Trophoblast cell (in vitro differentiated cells and primary cell): Measurements from ENCODE around the gene PRKCH.

Source experiments
- DNase-seq, 2 donors: peaks; one replicate each; pipeline ENCODE4 v3.0.0-alpha.2; 2016
- H2AFZ ChIP-seq: 2 replicates; pipeline ENCODE4 v1.6.1; 2013; ENCODE audit warnings: low read length, moderate library complexity, mild to moderate bottlenecking; ENCODE audit not compliant: insufficient read depth, poor library complexity
- H2AK5ac ChIP-seq: 2 replicates; pipeline ENCODE4 v1.6.1; 2013; ENCODE audit warnings: mild to moderate bottlenecking, low read length
- H2BK120ac ChIP-seq: 2 replicates; pipeline ENCODE4 v1.6.1; 2013; ENCODE audit warnings: low read length, mild to moderate bottlenecking, moderate library complexity; ENCODE audit not compliant: insufficient read depth, poor library complexity
- H2BK12ac ChIP-seq: 2 replicates; pipeline ENCODE4 v1.6.1; 2013; ENCODE audit warnings: mild to moderate bottlenecking, low read length, moderate library complexity
- H2BK5ac ChIP-seq: 2 replicates; pipeline ENCODE4 v1.6.1; 2013; ENCODE audit warnings: low read length, low read depth, moderate library complexity, mild to moderate bottlenecking; ENCODE audit not compliant: poor library complexity
- H3K14ac ChIP-seq: 2 replicates; pipeline ENCODE4 v1.6.1; 2013; ENCODE audit warnings: mild to moderate bottlenecking, low read length
- H3K18ac ChIP-seq: 2 replicates; pipeline ENCODE4 v1.6.1; 2013; ENCODE audit warnings: mild to moderate bottlenecking, low read length
- H3K23ac ChIP-seq: 2 replicates; pipeline ENCODE4 v1.6.1; 2013; ENCODE audit warnings: low read length
- H3K27ac ChIP-seq: 2 replicates; pipeline ENCODE4 v1.5.1; 2013; ENCODE audit warnings: low read depth, mild to moderate bottlenecking, inconsistent platforms, low read length, moderate library complexity
- H3K27me3 ChIP-seq: 2 replicates; pipeline ENCODE4 v1.6.1; 2013; ENCODE audit warnings: inconsistent platforms, mild to moderate bottlenecking, low read length, moderate library complexity; ENCODE audit not compliant: insufficient read depth
- H3K36me3 ChIP-seq, 2 experiments: 1 replicate in 1 of 2; 2 replicates in 1 of 2; pipeline ENCODE4 v1.6.1; 2013; ENCODE audit warnings: low read length in 2 of 2, mild to moderate bottlenecking in 2 of 2, moderate library complexity in 1 of 2; ENCODE audit not compliant: insufficient read depth in 2 of 2, control insufficient read depth in 1 of 2
- H3K4ac ChIP-seq: 2 replicates; pipeline ENCODE4 v1.6.1; 2013; ENCODE audit warnings: low read depth, mild to moderate bottlenecking, low read length, moderate library complexity
- H3K4me1 ChIP-seq, 2 experiments: 1 replicate in 1 of 2; 2 replicates in 1 of 2; pipeline ENCODE4 v1.6.1; 2013; ENCODE audit warnings: low read length in 2 of 2, mild to moderate bottlenecking in 2 of 2, moderate library complexity in 1 of 2; ENCODE audit not compliant: insufficient read depth in 2 of 2, control insufficient read depth in 1 of 2
- H3K4me2 ChIP-seq: 2 replicates; pipeline ENCODE4 v1.6.1; 2013; ENCODE audit warnings: inconsistent platforms, mild to moderate bottlenecking, low read length, moderate library complexity
- H3K4me3 ChIP-seq: 2 replicates; pipeline ENCODE4 v1.5.1; 2013; ENCODE audit warnings: mild to moderate bottlenecking, low read depth, low read length, inconsistent platforms
- H3K79me1 ChIP-seq: one replicate; pipeline ENCODE4 v1.6.1; 2013; ENCODE audit warnings: low read length
- H3K79me2 ChIP-seq: 2 replicates; pipeline ENCODE4 v1.6.1; 2013; ENCODE audit warnings: low read length, mild to moderate bottlenecking; ENCODE audit not compliant: control insufficient read depth, insufficient read depth, poor library complexity
- H3K9ac ChIP-seq: 2 replicates; pipeline ENCODE4 v1.6.1; 2013; ENCODE audit warnings: mild to moderate bottlenecking, low read length
- H3K9me3 ChIP-seq: 2 replicates; pipeline ENCODE4 v1.6.1; 2013; ENCODE audit warnings: low read depth, mild to moderate bottlenecking, control low read depth, inconsistent platforms, low read length; ENCODE audit not compliant: insufficient read depth
- H4K12ac ChIP-seq: 2 replicates; pipeline ENCODE4 v1.6.1; 2013; ENCODE audit warnings: low read depth, mild to moderate bottlenecking, low read length, moderate library complexity
- H4K8ac ChIP-seq: 2 replicates; pipeline ENCODE4 v1.6.1; 2013; ENCODE audit warnings: low read depth, mild to moderate bottlenecking, low read length, moderate library complexity
- H4K91ac ChIP-seq: one replicate; pipeline ENCODE4 v1.6.1; 2013; ENCODE audit warnings: low read depth, mild to moderate bottlenecking, low read length, moderate library complexity
- WGBS: extraction: QIAGEN DNeasy Blood & Tissue Kit; methylation state at CpG from one replicate; pipeline ENCODE4 v1.1.7; 2013; ENCODE audit warnings: missing lambda C conversion rate; ENCODE audit not compliant: insufficient read length, insufficient coverage; ENCODE audit errors: extremely low coverage; 5-methylcytosine and 5-hydroxymethylcytosine counted together

Gene PRKCH

GRCh38 chr14:61587081-61587713 lies 265.8 kb downstream of the PRKCH start:
- no peaks in the 10 kb centered on the region for H3K79me2 ChIP-seq
- no peak overlapping the region for H2AFZ ChIP-seq
- H3K4me1 ChIP-seq, result peaks cover 5 to 15% of the 10 kb centered on the region in 2 experiments
- H3K36me3 ChIP-seq, result no peaks in the 10 kb centered on the region
- H3K27me3 ChIP-seq, result no peaks in the 10 kb centered on the region
- H4K91ac ChIP-seq, result peak overlapping the region; percentile 77
- no peak overlapping the region for H3K9ac ChIP-seq
- peak overlapping the region; percentile 52 for H2AK5ac ChIP-seq
- peak overlapping the region; percentile 24 for H3K4ac ChIP-seq
- H3K79me1 ChIP-seq, result peaks cover 26% of the 10 kb centered on the region
- no peak overlapping the region for H4K8ac ChIP-seq
- peak overlapping the region; percentile 40 for H2BK120ac ChIP-seq
- peak overlapping the region; percentile 13 for H3K14ac ChIP-seq
- peaks cover 2% of the 10 kb centered on the region for H3K9me3 ChIP-seq
- H4K12ac ChIP-seq, result no peak overlapping the region
- peak overlapping the region; percentile 58 for H2BK12ac ChIP-seq
- H3K4me2 ChIP-seq, result no peak overlapping the region
- H3K23ac ChIP-seq, result no peak overlapping the region
- no CpG with 5 or more reads among the region's 5 CpGs for WGBS
- no peak for DNase-seq
- H3K4me3 ChIP-seq, result no peak overlapping the region
- peak overlapping the region; percentile 4 for H2BK5ac ChIP-seq
- peak overlapping the region; percentile 9 for H3K18ac ChIP-seq
- no peak overlapping the region for H3K27ac ChIP-seq

GRCh38 chr14:61588419-61588901 lies 267.1 kb downstream of the PRKCH start:
- Histone ChIP-seq H3K4me1 (peaks cover 5 to 15% of the 10 kb centered on the region in 2 experiments), H2AK5ac (peak overlapping the region; percentile 15), H3K18ac (no peak overlapping the region), H2BK120ac (peak overlapping the region; percentile 60), H4K8ac (no peak overlapping the region), H3K4me3 (no peak overlapping the region), H4K12ac (no peak overlapping the region), H3K23ac (no peak overlapping the region), H2AFZ (no peak overlapping the region), H3K79me2 (no peaks in the 10 kb centered on the region), H3K4ac (no peak overlapping the region), H3K9ac (no peak overlapping the region), H3K14ac (peak overlapping the region; percentile 32), H3K9me3 (peaks cover 2% of the 10 kb centered on the region), H2BK12ac (peak overlapping the region; percentile 81), H3K4me2 (no peak overlapping the region), H2BK5ac (no peak overlapping the region), H3K36me3 (no peaks in the 10 kb centered on the region), H3K27ac (no peak overlapping the region), H3K79me1 (peaks cover 22% of the 10 kb centered on the region), H4K91ac (peak overlapping the region; percentile 66), H3K27me3 (no peaks in the 10 kb centered on the region)
- WGBS, result no CpG with 5 or more reads among the region's 6 CpGs
- DNase-seq, result no peak

- H3K4me2 ChIP-seq, result no peak overlapping the region
- no peak for DNase-seq
- no peak overlapping the region for H2BK5ac ChIP-seq
- H3K18ac ChIP-seq, result no peak overlapping the region
- no peaks in the 10 kb centered on the region for H3K27me3 ChIP-seq
- no peak overlapping the region for H3K14ac ChIP-seq
- no CpG with 5 or more reads among the region's 12 CpGs for WGBS
- H2AK5ac ChIP-seq, result peak overlapping the region; percentile 75
- no peak overlapping the region for H3K9ac ChIP-seq
- peaks cover 2% of the 10 kb centered on the region for H3K9me3 ChIP-seq
- H2BK12ac ChIP-seq, result peak overlapping the region; percentile 48
- no peak overlapping the region for H4K8ac ChIP-seq
- peak overlapping the region; percentile 13 for H4K91ac ChIP-seq
- H3K27ac ChIP-seq, result no peak overlapping the region
- H3K4me3 ChIP-seq, result no peak overlapping the region
- no peaks in the 10 kb centered on the region for H3K79me2 ChIP-seq
- H2AFZ ChIP-seq, result no peak overlapping the region
- H4K12ac ChIP-seq, result no peak overlapping the region
- peaks cover 18% of the 10 kb centered on the region for H3K79me1 ChIP-seq
- H3K23ac ChIP-seq, result no peak overlapping the region
- H3K4ac ChIP-seq, result no peak overlapping the region
- peaks cover 8 to 14% of the 10 kb centered on the region in 2 experiments for H3K4me1 ChIP-seq
- no peaks in the 10 kb centered on the region for H3K36me3 ChIP-seq
- no peak overlapping the region for H2BK120ac ChIP-seq
Observed at GRCh38 chr14:61589691-61590581, 268.6 kb downstream of the PRKCH start.

GRCh38 chr14:61591862-61592261 lies 270.5 kb downstream of the PRKCH start:
- H3K23ac ChIP-seq, result no peak overlapping the region
- no peak overlapping the region for H4K91ac ChIP-seq
- H3K27me3 ChIP-seq, result no peaks in the 10 kb centered on the region
- no peaks in the 10 kb centered on the region for H3K79me2 ChIP-seq
- no peaks in the 10 kb centered on the region for H3K36me3 ChIP-seq
- H4K8ac ChIP-seq, result no peak overlapping the region
- no peak overlapping the region for H3K4me2 ChIP-seq
- no peak overlapping the region for H3K9ac ChIP-seq
- H2BK12ac ChIP-seq, result peak overlapping the region; percentile 6
- H3K14ac ChIP-seq, result no peak overlapping the region
- H2AFZ ChIP-seq, result no peak overlapping the region
- H2BK120ac ChIP-seq, result no peak overlapping the region
- peaks cover 3 to 6% of the 10 kb centered on the region in 2 experiments for H3K4me1 ChIP-seq
- H3K79me1 ChIP-seq, result peaks cover 12% of the 10 kb centered on the region
- H3K4me3 ChIP-seq, result no peak overlapping the region
- no peak overlapping the region for H3K27ac ChIP-seq
- no peak overlapping the region for H2BK5ac ChIP-seq
- H4K12ac ChIP-seq, result no peak overlapping the region
- DNase-seq, result no peak
- no peak overlapping the region for H3K18ac ChIP-seq
- H2AK5ac ChIP-seq, result peak overlapping the region; percentile 49
- H3K4ac ChIP-seq, result no peak overlapping the region
- peaks cover 2% of the 10 kb centered on the region for H3K9me3 ChIP-seq
- no CpG with 5 or more reads among the region's 2 CpGs for WGBS
